IPS DF 6.9 (cell line): ENCODE results near the gene ZDHHC14.

Experiments
- DNase-seq: peaks from one replicate; pipeline ENCODE4 v3.0.0-alpha.2; 2013; ENCODE audit warnings: low read depth, low spot score
- H3K27ac ChIP-seq: one replicate; pipeline ENCODE4 v1.5.1; 2013; ENCODE audit warnings: low read length, control low read depth
- H3K27me3 ChIP-seq: 2 replicates; pipeline ENCODE4 v1.6.1; 2013; ENCODE audit warnings: mild to moderate bottlenecking, low read length; ENCODE audit not compliant: control insufficient read depth, insufficient read depth
- H3K36me3 ChIP-seq: 2 replicates; pipeline ENCODE4 v1.6.1; 2013; ENCODE audit warnings: low read length; ENCODE audit not compliant: control insufficient read depth, insufficient read depth
- H3K4me1 ChIP-seq: 2 replicates; pipeline ENCODE4 v1.6.1; 2013; ENCODE audit warnings: low read length; ENCODE audit not compliant: control insufficient read depth, insufficient read depth
- H3K4me3 ChIP-seq: 2 replicates; pipeline ENCODE4 v1.5.1; 2013; ENCODE audit warnings: mild to moderate bottlenecking, low read length
- H3K9me3 ChIP-seq: 2 replicates; pipeline ENCODE4 v1.6.1; 2013; ENCODE audit warnings: low read length, inconsistent platforms; ENCODE audit not compliant: control insufficient read depth, insufficient read depth
- WGBS: extraction: QIAGEN DNeasy Blood & Tissue Kit; methylation state at CpG from one replicate; pipeline ENCODE4 v1.1.7; 2013; ENCODE audit warnings: mixed read lengths, missing lambda C conversion rate; ENCODE audit not compliant: insufficient read length, insufficient coverage; 5-methylcytosine and 5-hydroxymethylcytosine counted together

ZDHHC14 gene

DNA sequence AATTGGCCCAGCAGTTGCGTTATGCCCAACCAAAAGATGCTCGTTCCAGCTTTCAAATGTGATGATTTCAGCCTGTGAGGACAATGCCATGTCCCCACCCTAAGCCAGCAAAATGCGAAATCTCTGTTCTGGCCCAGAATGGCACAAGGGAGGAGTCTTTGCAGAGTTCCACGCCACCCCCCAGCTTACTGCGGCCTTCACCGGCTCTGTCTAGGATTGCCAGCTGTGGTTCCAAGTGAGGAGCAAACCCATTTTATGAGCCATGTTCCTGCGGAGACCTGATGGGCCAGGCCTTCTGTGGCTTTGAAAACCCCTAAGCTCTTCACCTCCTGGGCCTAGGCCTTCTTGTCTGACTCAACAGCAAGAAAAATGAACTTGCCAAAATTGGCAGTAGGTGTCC, 295.3 kb downstream of the ZDHHC14 start:
- no peaks in the 10 kb centered on the region for H3K36me3 ChIP-seq
- no peak overlapping the region for H3K27ac ChIP-seq
- H3K27me3 ChIP-seq = no peaks in the 10 kb centered on the region
- H3K4me3 ChIP-seq = no peak overlapping the region
- no peak for DNase-seq
- no peaks in the 10 kb centered on the region for H3K9me3 ChIP-seq
- no peaks in the 10 kb centered on the region for H3K4me1 ChIP-seq
- no CpG with 5 or more reads among the region's 7 CpGs for WGBS

DNA sequence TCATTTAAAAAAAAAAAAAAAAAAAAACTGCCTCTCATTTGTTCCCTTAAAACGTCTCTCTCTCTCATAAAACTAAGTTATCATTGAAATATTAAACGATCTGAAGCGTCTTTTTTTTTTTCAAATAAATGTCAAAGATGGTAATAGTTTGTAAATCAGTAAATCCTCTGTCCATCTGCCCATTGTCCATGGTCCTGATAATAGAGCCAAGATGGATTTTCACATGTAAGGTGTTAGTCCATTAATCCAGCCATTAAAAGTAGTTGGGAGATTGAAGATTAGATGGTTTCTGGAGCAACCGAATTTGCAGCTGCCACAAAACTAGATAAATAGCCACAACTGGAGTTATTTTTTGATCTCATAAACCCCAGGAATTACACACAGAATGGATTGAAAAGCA, 296.2 kb downstream of the ZDHHC14 start:
- Histone ChIP-seq H3K27me3 (no peaks in the 10 kb centered on the region), H3K9me3 (no peaks in the 10 kb centered on the region), H3K27ac (no peak overlapping the region), H3K36me3 (no peaks in the 10 kb centered on the region), H3K4me3 (no peak overlapping the region), H3K4me1 (no peaks in the 10 kb centered on the region)
- WGBS = 100% methylated on average over 3 of the region's 4 CpGs
- no peak for DNase-seq

- no CpG with 5 or more reads among the region's 8 CpGs for WGBS
These were observed 298.9 kb downstream of the ZDHHC14 start for GRCh38 chr6:157679605-157680580.

GRCh38 chr6:157681041-157681650, 300.2 kb downstream of the ZDHHC14 start:
- no peak for DNase-seq
- Histone ChIP-seq H3K4me1 (no peaks in the 10 kb centered on the region), H3K27ac (no peak overlapping the region), H3K27me3 (no peaks in the 10 kb centered on the region), H3K4me3 (no peak overlapping the region), H3K9me3 (no peaks in the 10 kb centered on the region), H3K36me3 (no peaks in the 10 kb centered on the region)
- no CpG with 5 or more reads among the region's 18 CpGs for WGBS

More at GRCh38 chr6:157679605-157680580, 298.9 kb downstream of the ZDHHC14 start:
- Histone ChIP-seq H3K4me3 (no peak overlapping the region), H3K27ac (no peak overlapping the region), H3K27me3 (no peaks in the 10 kb centered on the region), H3K36me3 (no peaks in the 10 kb centered on the region), H3K4me1 (no peaks in the 10 kb centered on the region), H3K9me3 (no peaks in the 10 kb centered on the region)
- DNase-seq = no peak

DNA sequence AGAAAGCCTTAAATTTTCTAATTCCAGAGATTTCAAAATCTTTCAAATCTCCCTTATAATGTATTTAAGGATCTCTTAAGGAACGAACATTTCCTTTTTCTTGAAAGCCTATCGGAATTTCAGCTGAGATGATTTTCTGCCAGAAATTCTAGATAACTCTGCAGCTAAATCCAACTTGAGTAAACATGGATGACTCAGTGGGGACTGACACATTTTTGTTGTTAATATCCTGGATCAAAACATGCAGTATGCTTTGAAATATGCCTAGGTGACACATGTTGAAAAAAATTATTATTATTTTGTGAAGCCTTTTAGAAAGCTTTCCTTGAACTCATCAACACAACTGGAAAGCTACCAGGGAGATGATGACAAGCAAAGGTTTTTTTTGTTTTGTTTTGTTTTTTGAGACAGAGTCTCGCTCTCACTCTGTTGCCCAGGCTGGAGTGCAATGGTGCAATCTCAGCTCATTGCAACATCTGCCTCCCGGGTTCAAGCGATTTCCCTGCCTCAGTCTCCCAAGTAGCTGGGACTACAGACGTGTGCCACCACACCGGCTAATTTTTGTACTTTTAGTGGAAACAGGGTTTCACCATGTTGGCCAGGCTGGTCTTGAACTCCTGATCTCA, 302.0 kb downstream of the ZDHHC14 start:
- H3K27ac ChIP-seq = no peak overlapping the region
- H3K4me1 ChIP-seq = 0 out of 2 replicates have a peak, but pooled peaks cover 1% of the 10 kb centered on the region
- no peaks in the 10 kb centered on the region for H3K9me3 ChIP-seq
- no peak overlapping the region for H3K4me3 ChIP-seq
- WGBS = no CpG with 5 or more reads among the region's 7 CpGs
- DNase-seq = no peak
- H3K36me3 ChIP-seq = no peaks in the 10 kb centered on the region
- no peaks in the 10 kb centered on the region for H3K27me3 ChIP-seq

GRCh38 chr6:157683707-157684106, 302.7 kb downstream of the ZDHHC14 start:
- Histone ChIP-seq H3K9me3 (no peaks in the 10 kb centered on the region), H3K4me3 (no peak overlapping the region), H3K36me3 (no peaks in the 10 kb centered on the region), H3K27me3 (no peaks in the 10 kb centered on the region), H3K27ac (no peak overlapping the region), H3K4me1 (0 out of 2 replicates have a peak, but pooled peaks cover 1% of the 10 kb centered on the region)
- no peak for DNase-seq
- no CpG with 5 or more reads among the region's 8 CpGs for WGBS

- Histone ChIP-seq H3K27me3 (no peaks in the 10 kb centered on the region), H3K4me1 (0 out of 2 replicates have a peak, but pooled peaks cover 1% of the 10 kb centered on the region), H3K36me3 (no peaks in the 10 kb centered on the region), H3K9me3 (no peaks in the 10 kb centered on the region), H3K27ac (no peak overlapping the region), H3K4me3 (no peak overlapping the region)
- DNase-seq = no peak
- no CpG with 5 or more reads among the region's 12 CpGs for WGBS
These were observed 303.8 kb downstream of the ZDHHC14 start for GRCh38 chr6:157684620-157685299.

DNA sequence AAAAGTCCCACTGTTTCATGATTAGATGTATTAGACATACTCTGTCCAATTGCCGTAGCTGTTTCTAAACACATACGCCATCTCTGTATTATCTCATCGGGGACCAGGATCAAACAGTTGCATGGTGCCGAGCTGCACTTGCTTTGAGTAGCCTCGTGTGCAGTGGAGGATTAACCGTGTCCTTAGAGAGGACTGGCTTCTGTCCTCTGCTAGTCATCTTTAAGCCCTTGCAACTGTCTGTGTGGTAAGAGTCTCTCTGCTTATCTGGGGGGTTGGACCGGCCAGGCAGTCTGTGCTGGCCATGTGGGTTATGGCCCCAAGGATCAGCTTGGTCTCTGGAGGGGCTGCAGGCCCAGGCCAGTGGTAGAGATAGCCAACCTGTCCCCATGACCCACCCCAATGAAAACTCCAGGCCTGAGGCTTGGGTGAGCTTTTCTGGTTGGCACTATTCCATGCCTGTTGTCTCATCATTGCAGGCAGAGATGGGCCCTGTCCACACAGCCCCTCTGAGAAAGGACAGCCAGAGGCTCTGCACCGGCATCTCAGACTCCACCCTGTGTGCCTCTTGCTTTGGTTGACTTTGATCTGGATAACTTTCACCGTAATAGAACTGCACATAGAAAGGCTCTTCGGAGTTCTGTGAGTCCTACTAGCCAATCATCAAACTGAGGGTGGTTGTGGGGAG, 304.7 kb downstream of the ZDHHC14 start:
- no CpG with 5 or more reads among the region's 10 CpGs for WGBS
- Histone ChIP-seq H3K36me3 (no peaks in the 10 kb centered on the region), H3K27me3 (no peaks in the 10 kb centered on the region), H3K4me3 (no peak overlapping the region), H3K9me3 (no peaks in the 10 kb centered on the region), H3K4me1 (0 out of 2 replicates have a peak, but pooled peaks cover 1% of the 10 kb centered on the region), H3K27ac (no peak overlapping the region)
- no peak for DNase-seq

GRCh38 chr6:157688275-157688959, 307.4 kb downstream of the ZDHHC14 start:
- Histone ChIP-seq H3K27me3 (no peaks in the 10 kb centered on the region), H3K36me3 (no peaks in the 10 kb centered on the region), H3K4me3 (no peak overlapping the region), H3K9me3 (no peaks in the 10 kb centered on the region), H3K4me1 (0 out of 2 replicates have a peak, but pooled peaks cover 1% of the 10 kb centered on the region), H3K27ac (no peak overlapping the region)
- no CpG with 5 or more reads among the region's 17 CpGs for WGBS
- no peak for DNase-seq
